HG03095 (cell line): Measurements from ENCODE around the gene SLC49A3.

Experiments
- ATAC-seq: cut with Tn5 transposase; IDR thresholded peaks from one replicate; pipeline ENCODE4 v1.9.1; 2021; ENCODE audit warnings: moderate library complexity; ENCODE audit not compliant: unreplicated experiment

Gene SLC49A3

GRCh38 chr4:667545-667925, 21.4 kb downstream of the SLC49A3 start:
- ATAC-seq = no peak

GRCh38 chr4:666822-667544, 22.0 kb downstream of the SLC49A3 start:
- no peak for ATAC-seq

GRCh38 chr4:666436-666810, 22.5 kb downstream of the SLC49A3 start:
- no peak for ATAC-seq

GRCh38 chr4:665751-666435, 23.1 kb downstream of the SLC49A3 start:
- no peak for ATAC-seq

- no peak for ATAC-seq
These were observed 23.6 kb downstream of the SLC49A3 start for GRCh38 chr4:665381-665750.

- no peak for ATAC-seq
These were observed 24.2 kb downstream of the SLC49A3 start for GRCh38 chr4:664713-665231.

GRCh38 chr4:663438-664428, 25.2 kb downstream of the SLC49A3 start:
- ATAC-seq = peak; percentile 56

GRCh38 chr4:663046-663437, 25.9 kb downstream of the SLC49A3 start:
- no peak for ATAC-seq

- no peak for ATAC-seq
These were observed 26.8 kb downstream of the SLC49A3 start for GRCh38 chr4:661881-662761.

- ATAC-seq = no peak
These were observed 27.7 kb downstream of the SLC49A3 start for GRCh38 chr4:661231-661630.

- ATAC-seq = no peak
These were observed 28.6 kb downstream of the SLC49A3 start for GRCh38 chr4:660401-660800.

GRCh38 chr4:659851-660250, 29.1 kb downstream of the SLC49A3 start:
- ATAC-seq = no peak

- no peak for ATAC-seq
These were observed 30.0 kb downstream of the SLC49A3 start for GRCh38 chr4:658681-659667.

- no peak for ATAC-seq
These were observed 30.9 kb downstream of the SLC49A3 start for GRCh38 chr4:657834-658667.

- ATAC-seq = no peak
These were observed 31.6 kb downstream of the SLC49A3 start for GRCh38 chr4:657338-657833.

GRCh38 chr4:656436-657337, 32.3 kb downstream of the SLC49A3 start:
- no peak for ATAC-seq
